H1 (cell line): ENCODE data around the gene POLR2H. TPM values are rescaled to one million over a fixed set of nuclear protein-coding genes. Genes with fewer than 3 reads are reported as not detected.

ENCODE experiments used
- ATF3 ChIP-seq: IDR thresholded peaks from 2 replicates; pipeline ENCODE4 v1.6.1; 2011; ENCODE audit warnings: low read depth, mild to moderate bottlenecking, low read length; ENCODE audit not compliant: insufficient read depth
- CHD2 ChIP-seq: IDR thresholded peaks from 2 replicates; pipeline ENCODE4 v1.6.1; 2012; ENCODE audit warnings: low read length, improper control_type of control experiment
- MAFK ChIP-seq: IDR thresholded peaks from 2 replicates; pipeline ENCODE4 v1.6.1; 2012; ENCODE audit warnings: low read depth, mild to moderate bottlenecking, improper control_type of control experiment, low read length
- TAF1 ChIP-seq: IDR thresholded peaks from 2 replicates; pipeline ENCODE4 v1.6.1; 2011; ENCODE audit warnings: mild to moderate bottlenecking, low read depth, low read length
- polyA plus RNA-seq, 7 experiments: library from polyadenylated mRNA; depleted of rRNA in 3 of 7; stranded (reverse) in 5 of 7; unstranded in 2 of 7; fragments of >200 nt in 5 of 7; fragments of 200-250 nt in 2 of 7; gene quantifications; 1 replicate in 5 of 7; 2 replicates in 1 of 7; 4 replicates in 1 of 7; pipeline versions ENCODE4 v1.2.1 to v1.2.3, GENCODE V29; 2011 to 2013; ENCODE audit warnings: missing spikeins in 2 of 7, mixed read lengths in 2 of 7
- total RNA-seq: library from RNA; stranded (reverse); fragmentation: NEBNext Ultra II Directional; extraction: Animal tissue kit (Norgen Biotek cat#: 25700); gene quantifications from 2 replicates; pipeline ENCODE4 v1.2.1, GENCODE V29; 2021
- TF ChIP-seq, protein P1 (sequence below): fragments of 300-600 bp; sonication (generic); IDR thresholded peaks from 2 replicates; pipeline ENCODE4 v1.7.1; 2012; ENCODE audit warnings: low read length, moderate library complexity, mild to moderate bottlenecking, inconsistent platforms; ENCODE audit not compliant: insufficient replicate concordance
- TF ChIP-seq, protein P2 (sequence below), 3 experiments: IDR thresholded peaks; 1 replicate in 2 of 3; 2 replicates in 1 of 3; pipeline versions ENCODE4 v1.5.1 to v1.6.1; 2011; ENCODE audit warnings: low read length in 3 of 3, mild to moderate bottlenecking in 3 of 3, inconsistent platforms in 2 of 3, low read depth in 1 of 3, moderate library complexity in 1 of 3; ENCODE audit not compliant: insufficient read depth in 1 of 3; ENCODE audit errors: control extremely low read depth in 1 of 3

The POLR2H gene
- total and polyA plus RNA-seq, 2 of the 8 experiments (the other 6 are each of a cell fraction or from before 2014, with no cell fraction given), result 113 to 335 TPM

DNA sequence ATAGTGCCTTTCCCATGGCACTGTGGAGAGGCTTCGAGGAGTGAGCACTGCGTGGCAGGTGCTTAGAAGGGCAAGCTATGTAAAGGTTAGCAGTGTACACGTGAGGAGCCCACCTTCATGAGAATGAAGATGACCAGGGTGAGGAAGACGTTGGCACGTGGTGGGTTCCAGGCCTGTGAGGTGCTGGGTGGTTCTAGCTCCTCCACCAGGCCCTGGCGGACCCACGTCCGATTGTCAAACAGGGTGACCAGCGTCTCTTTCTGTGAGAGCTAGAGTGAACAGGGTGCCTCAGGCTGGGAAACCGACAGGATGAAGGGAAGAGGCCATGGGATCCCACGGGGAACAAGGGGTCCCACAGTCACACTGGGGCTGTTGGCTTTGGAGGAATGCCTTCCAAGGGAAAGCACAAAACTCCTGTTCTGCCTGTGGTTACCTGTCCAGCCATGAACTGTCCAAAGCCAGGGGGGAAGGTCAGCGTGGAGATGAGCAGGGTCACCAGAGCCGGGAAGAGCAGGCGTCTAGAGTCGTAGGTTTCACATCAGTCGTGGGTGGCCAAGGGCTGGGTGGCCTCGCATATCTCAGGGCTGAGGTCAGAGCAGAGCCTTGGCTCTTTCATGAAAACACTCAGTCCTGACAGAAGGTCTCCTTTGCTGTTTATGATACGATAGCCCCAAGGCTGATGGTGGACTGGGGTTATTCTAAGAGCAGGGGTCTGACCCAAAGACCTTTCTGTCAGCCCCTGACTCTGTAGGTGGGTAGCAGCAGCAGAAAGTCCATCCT is 6.1 kb upstream of the POLR2H start (continued):
- TF ChIP-seq, protein P1, sequence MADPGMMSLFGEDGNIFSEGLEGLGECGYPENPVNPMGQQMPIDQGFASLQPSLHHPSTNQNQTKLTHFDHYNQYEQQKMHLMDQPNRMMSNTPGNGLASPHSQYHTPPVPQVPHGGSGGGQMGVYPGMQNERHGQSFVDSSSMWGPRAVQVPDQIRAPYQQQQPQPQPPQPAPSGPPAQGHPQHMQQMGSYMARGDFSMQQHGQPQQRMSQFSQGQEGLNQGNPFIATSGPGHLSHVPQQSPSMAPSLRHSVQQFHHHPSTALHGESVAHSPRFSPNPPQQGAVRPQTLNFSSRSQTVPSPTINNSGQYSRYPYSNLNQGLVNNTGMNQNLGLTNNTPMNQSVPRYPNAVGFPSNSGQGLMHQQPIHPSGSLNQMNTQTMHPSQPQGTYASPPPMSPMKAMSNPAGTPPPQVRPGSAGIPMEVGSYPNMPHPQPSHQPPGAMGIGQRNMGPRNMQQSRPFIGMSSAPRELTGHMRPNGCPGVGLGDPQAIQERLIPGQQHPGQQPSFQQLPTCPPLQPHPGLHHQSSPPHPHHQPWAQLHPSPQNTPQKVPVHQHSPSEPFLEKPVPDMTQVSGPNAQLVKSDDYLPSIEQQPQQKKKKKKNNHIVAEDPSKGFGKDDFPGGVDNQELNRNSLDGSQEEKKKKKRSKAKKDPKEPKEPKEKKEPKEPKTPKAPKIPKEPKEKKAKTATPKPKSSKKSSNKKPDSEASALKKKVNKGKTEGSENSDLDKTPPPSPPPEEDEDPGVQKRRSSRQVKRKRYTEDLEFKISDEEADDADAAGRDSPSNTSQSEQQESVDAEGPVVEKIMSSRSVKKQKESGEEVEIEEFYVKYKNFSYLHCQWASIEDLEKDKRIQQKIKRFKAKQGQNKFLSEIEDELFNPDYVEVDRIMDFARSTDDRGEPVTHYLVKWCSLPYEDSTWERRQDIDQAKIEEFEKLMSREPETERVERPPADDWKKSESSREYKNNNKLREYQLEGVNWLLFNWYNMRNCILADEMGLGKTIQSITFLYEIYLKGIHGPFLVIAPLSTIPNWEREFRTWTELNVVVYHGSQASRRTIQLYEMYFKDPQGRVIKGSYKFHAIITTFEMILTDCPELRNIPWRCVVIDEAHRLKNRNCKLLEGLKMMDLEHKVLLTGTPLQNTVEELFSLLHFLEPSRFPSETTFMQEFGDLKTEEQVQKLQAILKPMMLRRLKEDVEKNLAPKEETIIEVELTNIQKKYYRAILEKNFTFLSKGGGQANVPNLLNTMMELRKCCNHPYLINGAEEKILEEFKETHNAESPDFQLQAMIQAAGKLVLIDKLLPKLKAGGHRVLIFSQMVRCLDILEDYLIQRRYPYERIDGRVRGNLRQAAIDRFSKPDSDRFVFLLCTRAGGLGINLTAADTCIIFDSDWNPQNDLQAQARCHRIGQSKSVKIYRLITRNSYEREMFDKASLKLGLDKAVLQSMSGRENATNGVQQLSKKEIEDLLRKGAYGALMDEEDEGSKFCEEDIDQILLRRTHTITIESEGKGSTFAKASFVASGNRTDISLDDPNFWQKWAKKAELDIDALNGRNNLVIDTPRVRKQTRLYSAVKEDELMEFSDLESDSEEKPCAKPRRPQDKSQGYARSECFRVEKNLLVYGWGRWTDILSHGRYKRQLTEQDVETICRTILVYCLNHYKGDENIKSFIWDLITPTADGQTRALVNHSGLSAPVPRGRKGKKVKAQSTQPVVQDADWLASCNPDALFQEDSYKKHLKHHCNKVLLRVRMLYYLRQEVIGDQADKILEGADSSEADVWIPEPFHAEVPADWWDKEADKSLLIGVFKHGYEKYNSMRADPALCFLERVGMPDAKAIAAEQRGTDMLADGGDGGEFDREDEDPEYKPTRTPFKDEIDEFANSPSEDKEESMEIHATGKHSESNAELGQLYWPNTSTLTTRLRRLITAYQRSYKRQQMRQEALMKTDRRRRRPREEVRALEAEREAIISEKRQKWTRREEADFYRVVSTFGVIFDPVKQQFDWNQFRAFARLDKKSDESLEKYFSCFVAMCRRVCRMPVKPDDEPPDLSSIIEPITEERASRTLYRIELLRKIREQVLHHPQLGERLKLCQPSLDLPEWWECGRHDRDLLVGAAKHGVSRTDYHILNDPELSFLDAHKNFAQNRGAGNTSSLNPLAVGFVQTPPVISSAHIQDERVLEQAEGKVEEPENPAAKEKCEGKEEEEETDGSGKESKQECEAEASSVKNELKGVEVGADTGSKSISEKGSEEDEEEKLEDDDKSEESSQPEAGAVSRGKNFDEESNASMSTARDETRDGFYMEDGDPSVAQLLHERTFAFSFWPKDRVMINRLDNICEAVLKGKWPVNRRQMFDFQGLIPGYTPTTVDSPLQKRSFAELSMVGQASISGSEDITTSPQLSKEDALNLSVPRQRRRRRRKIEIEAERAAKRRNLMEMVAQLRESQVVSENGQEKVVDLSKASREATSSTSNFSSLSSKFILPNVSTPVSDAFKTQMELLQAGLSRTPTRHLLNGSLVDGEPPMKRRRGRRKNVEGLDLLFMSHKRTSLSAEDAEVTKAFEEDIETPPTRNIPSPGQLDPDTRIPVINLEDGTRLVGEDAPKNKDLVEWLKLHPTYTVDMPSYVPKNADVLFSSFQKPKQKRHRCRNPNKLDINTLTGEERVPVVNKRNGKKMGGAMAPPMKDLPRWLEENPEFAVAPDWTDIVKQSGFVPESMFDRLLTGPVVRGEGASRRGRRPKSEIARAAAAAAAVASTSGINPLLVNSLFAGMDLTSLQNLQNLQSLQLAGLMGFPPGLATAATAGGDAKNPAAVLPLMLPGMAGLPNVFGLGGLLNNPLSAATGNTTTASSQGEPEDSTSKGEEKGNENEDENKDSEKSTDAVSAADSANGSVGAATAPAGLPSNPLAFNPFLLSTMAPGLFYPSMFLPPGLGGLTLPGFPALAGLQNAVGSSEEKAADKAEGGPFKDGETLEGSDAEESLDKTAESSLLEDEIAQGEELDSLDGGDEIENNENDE, result no peak
- TF ChIP-seq CHD2 (no peak), MAFK (no peak), ATF3 (no peak), TAF1 (no peak)
- TF ChIP-seq, protein P2, sequence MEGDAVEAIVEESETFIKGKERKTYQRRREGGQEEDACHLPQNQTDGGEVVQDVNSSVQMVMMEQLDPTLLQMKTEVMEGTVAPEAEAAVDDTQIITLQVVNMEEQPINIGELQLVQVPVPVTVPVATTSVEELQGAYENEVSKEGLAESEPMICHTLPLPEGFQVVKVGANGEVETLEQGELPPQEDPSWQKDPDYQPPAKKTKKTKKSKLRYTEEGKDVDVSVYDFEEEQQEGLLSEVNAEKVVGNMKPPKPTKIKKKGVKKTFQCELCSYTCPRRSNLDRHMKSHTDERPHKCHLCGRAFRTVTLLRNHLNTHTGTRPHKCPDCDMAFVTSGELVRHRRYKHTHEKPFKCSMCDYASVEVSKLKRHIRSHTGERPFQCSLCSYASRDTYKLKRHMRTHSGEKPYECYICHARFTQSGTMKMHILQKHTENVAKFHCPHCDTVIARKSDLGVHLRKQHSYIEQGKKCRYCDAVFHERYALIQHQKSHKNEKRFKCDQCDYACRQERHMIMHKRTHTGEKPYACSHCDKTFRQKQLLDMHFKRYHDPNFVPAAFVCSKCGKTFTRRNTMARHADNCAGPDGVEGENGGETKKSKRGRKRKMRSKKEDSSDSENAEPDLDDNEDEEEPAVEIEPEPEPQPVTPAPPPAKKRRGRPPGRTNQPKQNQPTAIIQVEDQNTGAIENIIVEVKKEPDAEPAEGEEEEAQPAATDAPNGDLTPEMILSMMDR (IDR thresholded peaks at IDR 0.05; ENCODE audit: control extremely low read depth in 1 of 3, insufficient read depth in 1 of 3, low read depth in 1 of 3, low read length in 3 of 3), result no peak
